SU-DHL-6 (cell line): Measurements from ENCODE around the gene DNAAF3.

Experiments
- H2AFZ ChIP-seq: fragments of 200-600 bp; sonication (generic); 2 replicates; pipeline ENCODE4 v1.6.1; 2014; ENCODE audit warnings: low read depth, mild to moderate bottlenecking, moderate library complexity, mixed read lengths, antibody characterized with exemption, low read length; ENCODE audit not compliant: severe bottlenecking
- H3F3A ChIP-seq: fragments of 200-600 bp; shearing (Covaris generic); 2 replicates; pipeline ENCODE4 v1.6.0; 2016; ENCODE audit warnings: antibody characterized with exemption, mild to moderate bottlenecking; ENCODE audit not compliant: insufficient read depth
- H3K27ac ChIP-seq: fragments of 200-600 bp; sonication (generic); 2 replicates; pipeline ENCODE4 v1.5.1; 2016; ENCODE audit warnings: low read depth, mild to moderate bottlenecking, low read length, moderate library complexity, mixed read lengths
- H3K27me3 ChIP-seq: fragments of 200-600 bp; sonication (generic), shearing (Covaris generic); 2 replicates; pipeline ENCODE4 v1.6.0; 2014; ENCODE audit warnings: mild to moderate bottlenecking, low read length
- H3K36me3 ChIP-seq: fragments of 200-600 bp; sonication (generic); 2 replicates; pipeline ENCODE4 v1.6.1; 2014; ENCODE audit warnings: mild to moderate bottlenecking, low read length, mixed read lengths
- H3K4me2 ChIP-seq: fragments of 300-600, 200-600 bp; shearing (Covaris generic), sonication (generic); 2 replicates; pipeline ENCODE4 v1.6.0; 2014; ENCODE audit warnings: low read length, low read depth, mild to moderate bottlenecking; ENCODE audit not compliant: poor library complexity, severe bottlenecking
- H3K4me3 ChIP-seq: fragments of 200-600 bp; sonication (generic); 2 replicates; pipeline ENCODE4 v1.5.1; 2014; ENCODE audit warnings: antibody characterized with exemption, low read length, mild to moderate bottlenecking, mixed read lengths; ENCODE audit not compliant: insufficient read depth, poor library complexity, severe bottlenecking
- H3K79me2 ChIP-seq: fragments of 200-600 bp; sonication (generic); 2 replicates; pipeline ENCODE4 v1.6.1; 2014; ENCODE audit warnings: mild to moderate bottlenecking, low read length, moderate library complexity; ENCODE audit not compliant: insufficient read depth
- H3K9ac ChIP-seq: fragments of 200-600 bp; sonication (generic); 2 replicates; pipeline ENCODE4 v1.7.0; 2014; ENCODE audit warnings: mild to moderate bottlenecking, low read length
- H3K9me2 ChIP-seq: fragments of 200-600 bp; sonication (generic); replicated peaks from 2 replicates; pipeline ENCODE4 v1.6.1; 2014; ENCODE audit warnings: low read length; ENCODE audit not compliant: insufficient read depth
- H3K9me3 ChIP-seq: fragments of 200-600 bp; sonication (generic); 2 replicates; pipeline ENCODE4 v1.6.1; 2014; ENCODE audit warnings: low read length, mixed read lengths; ENCODE audit not compliant: insufficient read depth
- H4K20me1 ChIP-seq: fragments of 200-600 bp; sonication (generic); 2 replicates; pipeline ENCODE4 v1.6.1; 2014; ENCODE audit warnings: low read depth, mild to moderate bottlenecking, antibody characterized with exemption, low read length, moderate library complexity, mixed read lengths
- CTCF ChIP-seq: fragments of 200-600 bp; sonication (generic); IDR thresholded peaks from one replicate; pipeline ENCODE4 v1.5.1; 2017; ENCODE audit warnings: antibody characterized with exemption, mild to moderate bottlenecking, low read length, moderate library complexity; ENCODE audit not compliant: insufficient read depth, poor library complexity, severe bottlenecking
- EZH2phosphoT487 ChIP-seq: fragments of 200-600 bp; sonication (generic), shearing (Covaris generic); conservative IDR thresholded peaks from 2 replicates; pipeline ENCODE4 v1.6.1; 2018; ENCODE audit warnings: mild to moderate bottlenecking, antibody characterized with exemption, low read length, moderate library complexity, mixed read lengths

Gene DNAAF3

GRCh38 chr19:55196803-55197202, 30.4 kb upstream of the DNAAF3 start:
- Histone ChIP-seq H3K27ac (no peak overlapping the region), H3K27me3 (no peaks in the 10 kb centered on the region), H2AFZ (no peak overlapping the region), H3K9me2 (no peaks in the 10 kb centered on the region), H3K4me3 (no peak overlapping the region), H3F3A (no peaks in the 10 kb centered on the region), H3K9ac (no peak overlapping the region), H3K9me3 (no peaks in the 10 kb centered on the region), H3K79me2 (no peaks in the 10 kb centered on the region), H3K4me2 (no peak overlapping the region), H4K20me1 (no peaks in the 10 kb centered on the region), H3K36me3 (no peaks in the 10 kb centered on the region)
- TF ChIP-seq CTCF = no peak

- Histone ChIP-seq H3K27me3 (no peaks in the 10 kb centered on the region), H3K9ac (no peak overlapping the region), H4K20me1 (no peaks in the 10 kb centered on the region), H3K4me3 (no peak overlapping the region), H3K9me2 (no peaks in the 10 kb centered on the region), H3F3A (no peaks in the 10 kb centered on the region), H3K36me3 (no peaks in the 10 kb centered on the region), H2AFZ (no peak overlapping the region), H3K4me2 (no peak overlapping the region), H3K9me3 (no peaks in the 10 kb centered on the region), H3K79me2 (no peaks in the 10 kb centered on the region), H3K27ac (no peak overlapping the region)
- TF ChIP-seq CTCF (no peak), EZH2phosphoT487 (no peak)
These were observed 27.1 kb upstream of the DNAAF3 start for GRCh38 chr19:55193481-55193880.

- Histone ChIP-seq H3K79me2 (no peaks in the 10 kb centered on the region), H3K9me3 (no peaks in the 10 kb centered on the region), H4K20me1 (no peaks in the 10 kb centered on the region), H3K9ac (no peak overlapping the region), H3F3A (no peaks in the 10 kb centered on the region), H3K4me3 (no peak overlapping the region), H3K9me2 (no peaks in the 10 kb centered on the region), H3K36me3 (no peaks in the 10 kb centered on the region), H2AFZ (no peak overlapping the region), H3K27ac (no peak overlapping the region), H3K4me2 (no peak overlapping the region), H3K27me3 (no peaks in the 10 kb centered on the region)
- TF ChIP-seq EZH2phosphoT487 (no peak), CTCF (no peak)
These were observed 23.0 kb upstream of the DNAAF3 start for GRCh38 chr19:55189403-55189835.

- Histone ChIP-seq H3K4me2 (no peak overlapping the region), H3K27me3 (no peaks in the 10 kb centered on the region), H2AFZ (no peak overlapping the region), H3K27ac (no peak overlapping the region), H3K9ac (no peak overlapping the region), H3K9me2 (no peaks in the 10 kb centered on the region), H3K9me3 (no peaks in the 10 kb centered on the region), H3K79me2 (no peaks in the 10 kb centered on the region), H3K4me3 (no peak overlapping the region), H4K20me1 (no peaks in the 10 kb centered on the region), H3F3A (no peaks in the 10 kb centered on the region), H3K36me3 (no peaks in the 10 kb centered on the region)
- TF ChIP-seq CTCF = no peak
- no peak for TF ChIP-seq EZH2phosphoT487
These were observed 22.2 kb upstream of the DNAAF3 start for GRCh38 chr19:55188625-55189024.
